Activated T-cell treated with anti-CD3 and anti-CD28 coated beads for 1 hour (primary cell): Measurements from ENCODE around the gene C11orf52.

Experiments
- DNase-seq: peaks from one replicate; pipeline ENCODE4 v3.0.0-alpha.2; 2020; ENCODE audit warnings: low read depth

The C11orf52 gene

DNA sequence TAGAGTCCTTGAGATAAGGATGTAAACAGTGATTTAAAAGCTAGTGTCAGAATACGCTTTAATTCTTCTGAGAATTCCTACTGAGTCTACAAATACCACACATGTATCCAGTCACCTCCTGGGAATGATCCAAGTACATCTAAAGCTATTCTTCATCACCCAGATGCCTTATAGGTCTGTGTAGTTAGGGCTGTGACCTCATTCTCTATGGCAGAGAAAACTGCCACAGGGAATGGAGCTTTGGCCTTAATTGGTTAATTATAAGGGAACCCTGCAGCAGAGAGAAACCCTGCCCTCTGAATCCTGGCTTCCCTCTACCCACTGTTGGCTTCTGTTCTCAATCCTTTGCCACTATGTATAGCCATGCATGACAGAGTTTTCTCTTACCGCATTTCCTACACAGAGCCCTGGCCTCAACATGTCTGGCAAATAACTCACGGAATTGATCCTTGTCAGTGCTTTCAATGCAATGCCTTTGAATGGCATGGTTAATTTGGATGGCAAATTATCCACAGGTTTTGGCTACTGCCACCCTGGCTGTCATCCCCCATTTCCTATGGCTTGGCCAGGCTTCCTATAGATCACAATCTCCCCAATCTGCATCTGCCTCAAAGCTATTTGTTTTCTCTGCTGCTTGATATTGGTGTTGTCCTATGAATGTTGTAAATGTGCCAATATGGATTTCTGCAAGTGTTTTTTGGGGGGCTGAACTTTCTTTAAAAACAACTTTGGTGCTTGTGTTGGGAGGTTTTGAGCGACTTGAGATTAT lies 21.3 kb downstream of the C11orf52 start:
- no peak for DNase-seq

DNA sequence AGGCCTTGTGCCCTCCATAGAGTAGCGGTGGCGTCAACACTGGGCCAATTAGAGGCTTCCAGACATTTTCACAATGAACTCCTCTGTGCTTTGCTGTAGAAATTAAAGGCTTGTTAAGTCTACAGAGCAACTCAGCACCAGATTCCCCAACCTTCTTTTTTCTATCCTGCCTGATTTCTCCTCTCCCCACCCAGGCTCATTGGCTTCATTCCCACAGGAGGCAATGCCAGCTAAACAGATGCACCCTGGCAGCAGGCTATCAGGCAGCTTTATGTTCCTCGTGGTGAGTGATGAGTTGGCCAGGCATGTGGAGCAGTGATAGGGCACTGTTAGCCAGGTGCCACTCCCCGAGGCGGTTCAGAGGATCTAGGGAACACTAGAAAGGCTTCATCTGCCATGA lies 23.2 kb downstream of the C11orf52 start:
- DNase-seq, result no peak

DNA sequence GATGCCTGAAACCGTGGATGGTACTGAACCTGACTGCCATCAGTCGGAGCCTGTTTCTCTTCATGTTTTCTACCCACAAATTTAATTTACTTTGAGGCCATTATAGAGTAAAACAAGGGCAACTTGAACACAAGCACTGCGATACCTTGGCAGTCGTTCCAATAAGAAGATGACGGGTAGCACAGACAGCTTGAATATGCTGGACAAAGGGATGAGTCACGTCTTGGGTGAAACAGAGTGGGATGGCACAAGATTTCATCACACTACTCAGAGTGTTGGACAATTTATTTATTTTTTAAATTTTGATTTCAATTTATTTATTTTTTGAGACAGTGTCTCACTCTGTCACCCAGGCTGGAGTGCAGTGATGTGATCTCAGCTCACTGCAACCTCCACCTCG lies 24.1 kb downstream of the C11orf52 start:
- DNase-seq, result no peak

DNA sequence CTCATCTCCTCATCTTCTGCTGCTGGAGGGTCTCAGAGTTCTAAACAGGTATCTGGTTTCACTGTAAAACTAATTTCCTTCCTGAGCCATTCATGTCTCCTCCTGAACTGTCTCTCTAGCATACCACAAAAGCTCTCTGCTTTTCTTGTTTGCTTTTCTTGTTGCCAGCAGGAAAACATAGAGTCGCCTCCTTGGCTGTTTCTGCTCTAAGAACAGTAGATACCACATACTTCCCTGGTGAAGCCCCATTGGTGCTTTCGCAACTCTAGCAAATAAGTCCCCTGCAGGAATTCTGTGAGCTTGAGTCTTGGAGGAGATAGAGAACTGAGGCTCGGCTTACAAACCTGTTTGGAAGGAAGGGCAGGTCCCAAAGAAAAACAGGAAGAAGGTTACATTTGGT lies 25.4 kb downstream of the C11orf52 start:
- no peak for DNase-seq

DNA sequence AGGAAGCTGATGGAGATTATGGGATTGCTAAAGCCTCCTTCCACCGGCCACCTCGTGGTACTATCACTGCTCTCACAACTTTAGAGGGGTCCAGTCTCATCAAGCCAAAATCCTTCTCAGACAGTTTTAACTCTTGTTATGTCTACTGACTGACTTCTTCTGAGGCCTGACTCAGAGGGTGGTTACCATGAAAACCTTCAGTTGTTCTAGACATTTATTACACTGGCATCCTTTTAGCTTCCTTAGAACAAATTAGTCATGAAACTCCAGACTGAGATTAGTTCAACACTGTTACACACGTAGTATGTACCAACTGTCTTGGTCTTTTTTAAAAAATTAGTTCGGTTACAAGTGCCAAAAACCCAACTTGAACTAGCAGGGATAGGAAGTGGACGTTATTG lies 25.9 kb downstream of the C11orf52 start:
- DNase-seq, result no peak

DNA sequence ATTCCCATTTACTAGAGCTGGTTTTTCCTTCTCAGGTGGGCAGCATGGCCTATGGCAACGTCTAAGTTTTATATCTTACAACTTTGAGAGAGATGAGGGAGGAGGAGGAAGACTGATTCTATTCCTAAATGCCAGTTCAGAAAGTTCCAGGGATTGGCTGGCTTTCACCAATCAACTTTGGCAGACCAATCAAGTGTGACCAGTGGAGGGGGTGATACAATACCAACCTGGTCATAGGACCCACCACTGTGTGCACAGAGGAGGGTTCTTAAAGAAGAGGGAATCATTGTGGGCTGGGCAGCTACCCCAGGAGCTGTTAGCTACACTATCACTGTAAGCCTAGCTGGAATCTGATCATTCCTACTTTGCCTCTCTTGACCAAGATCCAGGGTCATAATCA lies 26.5 kb downstream of the C11orf52 start:
- no peak for DNase-seq

GRCh38 chr11:111946499-111946898 lies 27.8 kb downstream of the C11orf52 start:
- no peak for DNase-seq

DNA sequence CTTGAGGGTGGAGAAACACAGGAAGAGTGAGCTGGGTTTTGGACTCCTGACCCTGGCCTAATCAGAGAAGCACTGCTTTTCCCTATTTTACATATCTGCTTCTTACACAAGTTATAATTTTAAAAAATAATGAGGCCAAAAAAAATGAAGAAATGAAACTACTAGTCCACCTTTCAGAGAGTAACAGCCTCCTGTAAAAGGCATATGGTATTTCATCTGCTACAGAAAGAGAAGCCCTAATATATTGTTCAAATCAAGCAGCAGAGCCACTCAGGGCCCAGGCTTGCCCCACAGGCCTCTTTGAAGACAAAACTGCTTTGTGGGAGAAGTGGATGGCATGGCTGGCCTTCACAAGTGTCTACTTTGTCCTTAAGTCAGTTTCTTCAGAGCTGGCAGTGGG lies 28.4 kb downstream of the C11orf52 start:
- no peak for DNase-seq

DNA sequence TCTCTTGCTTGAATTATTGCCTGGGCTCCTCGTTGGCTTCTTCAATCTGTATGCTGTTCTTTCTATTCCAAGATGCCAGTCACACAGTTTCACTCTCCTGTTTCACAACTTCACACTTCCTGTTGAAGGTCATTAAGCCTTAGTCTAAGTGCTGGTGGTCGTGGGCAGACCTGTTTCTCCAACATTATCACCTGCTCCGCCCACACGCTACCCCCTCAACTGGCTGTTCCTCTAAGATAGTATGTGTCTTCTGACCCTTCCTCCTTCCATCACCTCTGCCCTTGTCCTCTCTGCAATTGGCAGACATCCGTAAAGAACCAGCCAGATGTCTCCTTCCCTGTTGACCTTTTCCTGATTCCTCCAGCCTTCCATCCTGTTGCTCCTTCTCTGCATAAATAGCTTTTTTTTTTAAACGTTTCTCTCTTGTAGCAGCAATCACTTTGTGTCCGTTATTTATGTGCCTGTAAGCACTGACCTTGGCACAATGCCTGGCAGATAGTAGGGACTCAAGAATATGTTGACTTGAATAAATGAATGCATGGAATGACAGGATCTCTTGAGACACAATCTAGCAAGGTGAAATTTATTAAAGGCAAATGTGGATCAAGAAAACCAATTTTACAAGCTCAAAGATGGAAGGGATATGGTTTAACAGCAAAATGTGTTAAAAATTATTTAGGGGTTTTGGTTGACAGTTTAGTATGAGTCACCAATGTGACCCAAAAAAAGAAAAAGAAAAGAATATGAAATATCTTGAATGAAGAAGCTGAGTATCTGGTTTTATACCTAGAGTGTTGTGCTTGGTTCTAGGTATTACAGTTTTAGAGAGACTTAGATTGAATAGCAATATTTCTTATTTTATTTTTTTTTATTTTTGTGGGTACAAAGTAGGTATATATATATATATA lies 31.1 kb downstream of the C11orf52 start:
- no peak for DNase-seq

- no peak for DNase-seq
Observed at GRCh38 chr11:111951565-111951964, 32.9 kb downstream of the C11orf52 start.

GRCh38 chr11:111954154-111954553 lies 35.4 kb downstream of the C11orf52 start:
- no peak for DNase-seq

DNA sequence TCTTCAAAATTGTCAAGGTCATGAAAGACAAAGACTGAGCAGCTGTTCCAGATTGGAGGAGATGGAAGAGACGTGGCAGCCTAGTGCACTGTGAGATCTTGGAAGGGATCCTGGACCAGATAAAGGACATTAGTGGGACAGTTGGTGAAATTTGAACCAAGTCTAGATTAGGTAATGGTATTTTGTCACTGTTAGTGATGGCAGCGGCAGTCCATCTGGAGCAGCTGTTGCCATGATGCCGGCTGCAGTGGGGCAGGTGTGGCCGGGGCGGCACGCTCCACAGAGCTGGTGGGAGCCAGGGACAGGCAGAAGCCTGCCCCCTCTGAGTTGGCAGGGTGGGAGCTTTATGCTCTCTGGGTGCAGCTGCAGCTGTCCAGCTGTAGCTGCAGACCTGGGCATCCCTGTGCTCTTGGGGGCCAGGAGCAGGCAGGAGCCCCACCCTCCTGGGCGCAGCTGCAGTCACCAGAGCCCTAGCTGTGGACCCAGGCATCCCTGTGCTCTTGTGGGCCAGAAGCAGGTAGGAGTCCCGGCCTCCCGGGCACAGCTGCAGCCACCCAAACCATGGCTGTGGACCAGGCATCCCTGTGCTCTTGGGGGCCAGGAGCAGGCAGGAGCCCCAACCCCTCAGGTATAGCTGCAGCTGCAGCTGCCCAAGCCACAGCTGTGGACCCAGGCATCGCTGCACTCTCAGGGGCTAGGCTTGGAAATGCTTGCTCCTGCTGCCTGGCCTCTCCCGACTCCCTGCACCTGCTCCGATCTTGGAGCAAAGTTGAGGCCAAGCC lies 39.1 kb downstream of the C11orf52 start:
- no peak for DNase-seq

DNA sequence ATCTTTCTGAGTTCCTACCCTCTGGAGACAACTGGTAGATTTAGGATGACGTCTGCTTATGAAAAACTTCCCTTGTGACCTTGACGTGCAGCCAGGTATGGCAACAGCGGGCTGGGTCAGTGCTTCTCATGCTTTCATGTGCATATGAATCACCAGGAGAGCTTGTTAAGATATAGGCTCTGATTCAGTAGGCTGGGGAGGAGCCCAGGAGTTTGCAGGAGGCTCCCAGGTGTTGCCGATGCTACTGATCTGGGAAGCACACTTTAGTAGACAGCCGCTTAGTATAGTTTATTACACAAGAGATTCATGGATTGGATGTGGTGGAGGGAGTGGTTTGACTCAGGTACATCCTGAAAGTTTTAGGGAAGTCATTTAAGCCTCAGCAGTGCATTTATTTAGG lies 42.2 kb downstream of the C11orf52 start:
- no peak for DNase-seq

- DNase-seq, result no peak
Observed at GRCh38 chr11:111961389-111962300, 42.9 kb downstream of the C11orf52 start.

DNA sequence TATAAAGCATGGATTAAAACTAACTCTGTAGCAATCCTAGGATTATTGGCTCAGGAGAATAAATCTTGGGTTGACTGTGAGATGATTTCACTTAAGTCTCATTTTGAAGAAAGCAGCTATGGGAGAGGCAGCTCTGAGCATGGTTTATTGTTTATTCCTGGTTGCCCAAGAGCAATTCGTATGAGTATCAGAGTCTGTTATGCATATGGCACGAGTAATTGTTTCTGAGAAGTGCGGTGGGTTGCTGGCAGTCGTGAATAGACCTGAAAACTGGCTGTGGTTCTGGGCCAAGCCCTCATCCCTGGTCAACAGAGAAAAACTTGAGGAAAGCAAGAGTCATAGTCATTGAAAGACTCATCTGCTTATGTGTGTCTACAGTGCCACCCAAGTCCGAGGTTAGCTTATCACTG lies 45.2 kb downstream of the C11orf52 start:
- no peak for DNase-seq

- DNase-seq, result no peak
Observed at GRCh38 chr11:111966678-111967077, 48.0 kb downstream of the C11orf52 start.

GRCh38 chr11:111967649-111968048 lies 48.9 kb downstream of the C11orf52 start:
- DNase-seq, result no peak

GRCh38 chr11:111969344-111969743 lies 50.6 kb downstream of the C11orf52 start:
- no peak for DNase-seq

DNA sequence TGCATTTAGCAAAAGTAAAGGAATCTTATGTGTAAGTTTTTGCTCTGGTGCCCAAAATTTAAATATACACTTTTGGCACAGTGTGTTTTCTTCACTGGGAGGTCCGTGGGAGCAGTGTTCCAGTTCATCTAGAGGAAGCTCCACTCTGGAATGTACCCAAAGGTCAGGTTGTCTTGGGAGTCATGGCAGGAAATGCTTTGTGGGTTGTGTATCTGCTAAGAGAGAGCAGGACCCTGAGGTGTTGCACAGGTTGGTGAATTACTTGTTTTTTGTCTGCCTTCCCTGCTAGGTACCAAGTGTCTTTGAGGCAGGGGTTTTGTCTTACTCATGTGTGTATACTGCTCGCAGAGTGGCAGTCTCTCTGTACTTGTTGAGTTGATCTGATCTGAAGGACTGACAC lies 55.7 kb downstream of the C11orf52 start:
- no peak for DNase-seq

DNA sequence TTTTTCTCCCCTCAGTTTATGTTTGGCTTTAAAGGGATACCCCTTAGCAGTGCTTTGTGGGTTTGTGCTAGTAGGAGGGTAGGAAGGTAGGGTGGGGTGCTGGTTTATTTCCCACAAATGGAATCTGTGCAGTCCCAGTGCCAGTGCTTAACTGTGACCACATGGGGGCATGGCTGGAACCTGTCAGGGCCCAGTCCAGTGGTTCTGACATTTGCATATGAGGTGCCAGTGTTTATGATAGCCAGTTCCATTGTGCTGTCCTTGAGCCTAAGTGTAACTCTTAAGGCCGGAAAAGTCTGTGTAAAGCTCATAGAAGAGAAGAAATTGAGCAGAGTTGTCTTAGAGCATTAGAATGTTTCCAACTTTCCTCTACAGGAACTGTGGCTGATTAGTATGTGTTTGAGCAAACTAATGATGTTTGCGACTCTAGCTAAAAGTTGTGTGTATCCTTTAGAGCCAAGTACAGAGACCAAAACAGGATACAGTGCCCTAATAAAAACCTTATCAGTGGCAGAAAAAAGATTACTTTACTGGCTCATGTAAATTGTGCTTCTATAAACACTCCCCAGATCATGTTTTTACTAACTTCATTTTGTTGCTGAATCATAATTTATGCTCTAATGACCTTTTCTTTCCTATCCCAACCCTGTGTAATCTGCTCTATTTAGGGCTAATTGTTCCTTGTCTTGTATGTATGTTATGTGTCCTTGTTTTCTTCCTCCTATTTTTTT lies 56.5 kb downstream of the C11orf52 start:
- DNase-seq, result no peak
